ENCODE measurements around the gene CBLN2. TPM values are rescaled to one million over a fixed set of nuclear protein-coding genes. Genes with fewer than 3 reads are reported as not detected.

The CBLN2 gene
- total RNA-seq, result not detected in 2 replicates

DNA sequence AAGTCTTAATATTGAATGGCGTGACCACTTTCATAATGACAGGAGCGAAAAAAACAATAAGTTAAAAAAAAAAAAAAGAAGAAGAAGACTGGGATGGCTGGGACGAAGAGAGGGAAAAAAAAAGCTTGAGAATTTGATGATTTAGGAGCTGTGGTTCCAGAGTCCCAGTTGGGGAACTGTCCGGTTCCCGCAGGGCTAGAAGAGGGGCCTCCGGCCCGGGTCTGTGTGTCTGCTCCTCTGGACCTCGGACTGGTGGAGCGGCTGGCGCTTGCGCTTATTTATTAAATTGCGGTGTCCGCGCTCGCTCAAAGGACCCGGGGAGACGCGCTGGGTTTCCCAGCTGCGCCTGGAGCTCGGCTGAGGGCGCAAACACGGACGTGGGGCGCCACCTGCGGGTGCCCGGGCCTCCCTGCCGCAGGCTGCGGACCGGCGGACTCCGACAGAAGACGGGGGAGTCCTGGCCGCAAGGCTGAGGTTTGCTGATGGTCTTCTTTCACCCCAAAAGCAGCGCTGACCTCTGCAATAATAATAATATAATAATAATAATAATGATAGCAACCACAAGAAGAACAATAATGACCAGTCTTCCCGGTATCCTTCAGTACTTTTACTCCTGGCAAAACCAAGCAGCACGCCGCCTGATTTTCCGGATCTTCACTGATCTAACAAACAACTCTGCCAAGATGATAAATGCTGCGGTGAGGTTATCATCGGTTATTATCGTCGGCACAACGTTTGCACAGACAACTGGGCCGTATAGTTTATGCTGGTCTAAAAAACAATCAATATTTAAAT lies at the start of gene CBLN2:
Gene CBLN2 (minus strand): TSS at position 251 of the 795 bp plus-strand sequence. CDS start 2,182 bp downstream, outside the sequence.

Data from articular chondrocyte of knee joint (primary cell).